Measurements from ENCODE around the gene ICAM1. TPM values are rescaled to one million over a fixed set of nuclear protein-coding genes. Genes with fewer than 3 reads are reported as not detected.

The ICAM1 gene
- total and polyA plus RNA-seq, 2 of the 13 experiments (the other 11 are each of a cell fraction or from before 2014, with no cell fraction given) = 37.9 to 98.4 TPM

GRCh38 chr19:10290357-10290875 is 19.5 kb downstream of the ICAM1 start:
- Histone ChIP-seq H3K4me1 (ENCODE audit: insufficient read depth, low read length) (peaks cover 75% of the 10 kb centered on the region), H3K9me3 (ENCODE audit: low read length) (no peaks in the 10 kb centered on the region), H3K4me3 (replicated peaks in 1 of 3; ENCODE audit: insufficient read depth in 1 of 3, low read depth in 2 of 3, low read length in 3 of 3) (peak overlapping the region; percentile 52 to 79 (median 62); a peak in 4 of 6 replicates), H3K9ac (ENCODE audit: insufficient read depth, low read depth, low read length) (peak overlapping the region; percentile 28; the same call in 1 of the 2 replicates), H4K20me1 (ENCODE audit: insufficient read depth, low read length) (0 out of 2 replicates have a peak, but pooled peaks cover 2% of the 10 kb centered on the region), H3K79me2 (ENCODE audit: insufficient read depth, low read length) (no peaks in the 10 kb centered on the region), H3K27ac (ENCODE audit: extremely low read length, insufficient read depth, low read length) (no peak overlapping the region), H3K27me3 (ENCODE audit: control insufficient read depth in 1 of 2, insufficient read depth in 2 of 2, low read length in 2 of 2) (peaks cover 0 to 20% of the 10 kb centered on the region in 2 experiments; a peak in 3 of 5 replicates), H3K4me2 (ENCODE audit: low read depth, low read length) (peak overlapping the region; percentile 97), H3K36me3 (replicated peaks in 1 of 2; ENCODE audit: control insufficient read depth in 1 of 2, insufficient read depth in 2 of 2, low read length in 2 of 2) (peaks cover 1 to 2% of the 10 kb centered on the region in 2 experiments; a peak in 3 of 5 replicates), H2AFZ (ENCODE audit: low read length) (no peak overlapping the region)
- in situ Hi-C loops (cut with HindIII; ENCODE audit: extremely low pct_ligation_motif_present, low pct_unique_long_range_greater_than_20kb) (no loop called here), intact Hi-C loops (cut with micrococcal nuclease; ENCODE audit: unreplicated experiment) (no loop called here)
- BruUV-seq (replicated peaks) = no TSS peak
- peak; percentile 1; the same call in 1 of the 3 replicates for ATAC-seq
- ChIA-PET CTCF (ENCODE audit: low intra/inter-chr PET ratio, low total read pairs) (no interaction called here), POLR2A (interaction anchor here (1.5 to 7.3 kb wide), 5 partner anchors 19 to 92 kb away, joined by 3 to 149 read pairs (median 5); partner anchors contain the start of genes ICAM1 and RAVER1)
- no peak for DNase-seq (ENCODE audit: low spot score)
- 2% methylated on average over 30 of the region's 30 CpGs for WGBS (ENCODE audit: low lambda C conversion rate)
- FAIRE-seq = no peak
- TF ChIP-seq ZNF280D (CRISPR knock-in tag; IDR thresholded peaks at IDR 0.05) = 0 out of 2 replicates have a peak, but pooled peaks have one; percentile 4
- TF ChIP-seq ZNF543 (CRISPR knock-in tag; IDR thresholded peaks at IDR 0.05) = 0 out of 2 replicates have a peak, but pooled peaks have one; percentile 27
- 0 out of 2 replicates have a peak, but pooled peaks have one; percentile 36 for TF ChIP-seq ZFP90 (CRISPR knock-in tag; IDR thresholded peaks at IDR 0.05; ENCODE audit: borderline replicate concordance)
- no peak for TF ChIP-seq ZBTB2 (CRISPR knock-in tag; IDR thresholded peaks at IDR 0.05; ENCODE audit: low read depth)
- peak; percentile 15; the same call in 1 of the 2 replicates for TF ChIP-seq ZNF572 (CRISPR knock-in tag; IDR thresholded peaks at IDR 0.05)
- TF ChIP-seq HNF1A (IDR thresholded peaks at IDR 0.05; ENCODE audit: low read depth) = no peak
- 0 out of 2 replicates have a peak, but pooled peaks have one; percentile 21 for TF ChIP-seq HNF1A (CRISPR knock-in tag; IDR thresholded peaks at IDR 0.05; ENCODE audit: borderline replicate concordance)
- TF ChIP-seq HNF1B (CRISPR knock-in tag; IDR thresholded peaks at IDR 0.05) = 0 out of 2 replicates have a peak, but pooled peaks have one; percentile 5
- 0 out of 2 replicates have a peak, but pooled peaks have one; percentile 24 for TF ChIP-seq ESRRA (CRISPR knock-in tag; IDR thresholded peaks at IDR 0.05; ENCODE audit: low read depth)
- TF ChIP-seq MNT (IDR thresholded peaks at IDR 0.05) = no peak

Data from HepG2 (cell line).